B cell (primary cell): ENCODE results near the gene RCE1. TPM values are rescaled to one million over a fixed set of nuclear protein-coding genes. Genes with fewer than 3 reads are reported as not detected.

Source experiments
- ATAC-seq: fragments of 200-7000 bp; cut with Tn5 transposase; one replicate; pipeline ENCODE4 v1.10.0; 2021; ENCODE audit warnings: low read depth, mild to moderate bottlenecking, moderate number of reproducible peaks, moderate library complexity
- CTCF ChIA-PET: fragments of 350-600 bp; sonication (Branson Sonifier 250); formaldehyde crosslinking; loops from one replicate; lab custom pipeline; 2021; ENCODE audit warnings: antibody characterized with exemption, inconsistent platforms; lab: Charles Lee
- POLR2A ChIA-PET: fragments of 350-600 bp; sonication (Branson Sonifier 250); formaldehyde crosslinking; loops from one replicate; lab custom pipeline; 2021; ENCODE audit warnings: antibody characterized with exemption; lab: Charles Lee
- DNase-seq: peaks from one replicate; pipeline ENCODE4 v3.0.0; 2013
- H2AFZ ChIP-seq: 2 replicates; pipeline ENCODE4 v1.6.1; 2012; ENCODE audit warnings: mild to moderate bottlenecking, low read depth, low read length; ENCODE audit not compliant: insufficient read depth, poor library complexity, severe bottlenecking
- H3K27ac ChIP-seq, 2 donors: 1 replicate in 1 of 2; 2 replicates in 1 of 2; pipeline ENCODE4 v1.5.1; 2012 to 2013; ENCODE audit warnings: low read length in 2 of 2, mild to moderate bottlenecking in 2 of 2, moderate library complexity in 1 of 2
- H3K27me3 ChIP-seq, 4 experiments: fragments of 200-600 bp in 1 of 4; sonication (generic) in 1 of 4; replicated peaks in 1 of 4; 1 replicate in 2 of 4; 2 replicates in 2 of 4; pipeline versions ENCODE4 v1.6.1 to v1.7.0; 2013 to 2016; ENCODE audit warnings: low read length in 3 of 4, mild to moderate bottlenecking in 2 of 4, mixed read lengths in 1 of 4, moderate library complexity in 1 of 4; ENCODE audit not compliant: insufficient read depth in 4 of 4, control insufficient read depth in 3 of 4; ENCODE audit errors: control extremely low read depth in 1 of 4
- H3K36me3 ChIP-seq, 2 experiments: replicated peaks in 1 of 2; 1 replicate in 1 of 2; 2 replicates in 1 of 2; pipeline versions ENCODE4 v1.6.1 to v1.7.1; 2013; ENCODE audit warnings: low read length in 1 of 2; ENCODE audit not compliant: insufficient read depth in 2 of 2, control insufficient read depth in 1 of 2; ENCODE audit errors: control extremely low read depth in 1 of 2, extremely low read depth in 1 of 2
- H3K4me1 ChIP-seq, 2 donors: fragments of 200-600 bp in 1 of 2; sonication (generic) in 1 of 2; 1 replicate in 1 of 2; 2 replicates in 1 of 2; pipeline versions ENCODE4 v1.5.1 to v1.6.1; 2013 to 2017; ENCODE audit warnings: low read length in 2 of 2; ENCODE audit not compliant: control insufficient read depth in 2 of 2, insufficient read depth in 2 of 2
- H3K4me2 ChIP-seq: replicated peaks from 2 replicates; pipeline ENCODE3; 2012; ENCODE audit warnings: mild to moderate bottlenecking, low read depth, low read length; ENCODE audit not compliant: poor library complexity, severe bottlenecking
- H3K4me3 ChIP-seq, 5 experiments: fragments of 200-600 bp in 1 of 5; sonication (generic) in 1 of 5; 1 replicate in 3 of 5; 2 replicates in 2 of 5; pipeline versions ENCODE4 v1.5.1 to v1.7.0; 2011 to 2016; ENCODE audit warnings: low read length in 4 of 5, mild to moderate bottlenecking in 4 of 5, low read depth in 2 of 5, control low read depth in 1 of 5, moderate library complexity in 1 of 5; ENCODE audit not compliant: insufficient read depth in 1 of 5; ENCODE audit errors: control extremely low read depth in 1 of 5, extremely low read depth in 1 of 5
- H3K79me2 ChIP-seq: fragments of 200-600 bp; sonication (generic); one replicate; pipeline ENCODE4 v1.6.0; 2016; ENCODE audit warnings: low read length; ENCODE audit not compliant: control insufficient read depth, insufficient read depth
- H3K9ac ChIP-seq: fragments of 200-600 bp; sonication (generic); 2 replicates; pipeline ENCODE4 v1.6.1; 2017; ENCODE audit warnings: mild to moderate bottlenecking, low read length, moderate library complexity
- H3K9me3 ChIP-seq, 3 donors: one replicate each; pipeline versions ENCODE4 v1.6.1 to v1.7.1; 2013; ENCODE audit warnings: low read length in 2 of 3; ENCODE audit not compliant: control insufficient read depth in 2 of 3, insufficient read depth in 1 of 3; ENCODE audit errors: control extremely low read depth in 1 of 3
- H4K20me1 ChIP-seq: 2 replicates; pipeline ENCODE4 v1.6.0; 2012; ENCODE audit warnings: mild to moderate bottlenecking, low read length; ENCODE audit not compliant: insufficient read depth, control insufficient read depth, poor library complexity, severe bottlenecking
- H3K27ac Mint-ChIP-seq: one replicate; pipeline ENCODE4 v1.8.0; 2021; ENCODE audit warnings: mixed read lengths
- H3K27me3 Mint-ChIP-seq: one replicate; pipeline ENCODE4 v1.8.0; 2021; ENCODE audit warnings: mixed read lengths
- H3K4me1 Mint-ChIP-seq: one replicate; pipeline ENCODE4 v1.8.0; 2021; ENCODE audit warnings: mixed read lengths
- H3K4me3 Mint-ChIP-seq: one replicate; pipeline ENCODE4 v1.8.0; 2021; ENCODE audit warnings: mixed read lengths
- H3K9me3 Mint-ChIP-seq: one replicate; pipeline ENCODE4 v1.8.0; 2022; ENCODE audit warnings: mixed read lengths; ENCODE audit not compliant: insufficient read depth
- EZH2 ChIP-seq: IDR thresholded peaks from 2 replicates; pipeline ENCODE4 v1.6.1; 2012; ENCODE audit warnings: borderline replicate concordance, low read depth, mild to moderate bottlenecking, moderate library complexity, low read length; ENCODE audit not compliant: insufficient read depth, poor library complexity, severe bottlenecking
- WGBS: methylation state at CpG from one replicate; pipeline ENCODE4 v1.1.5; 2013; ENCODE audit warnings: missing lambda C conversion rate; ENCODE audit not compliant: insufficient coverage; 5-methylcytosine and 5-hydroxymethylcytosine counted together
- intact Hi-C: fragments of 100-400 bp; cut with micrococcal nuclease; formaldehyde crosslinking; loops from one replicate; pipeline ENCODE4 v1.10.0; 2022
- polyA plus RNA-seq: library from polyadenylated mRNA; depleted of rRNA; stranded (reverse); fragments of >200 nt; gene quantifications from 2 replicates; pipeline ENCODE4 v1.2.3, GENCODE V29; 2012
- total RNA-seq, 2 donors: library from RNA; stranded (reverse); fragments of 120-200 nt in 1 of 2; gene quantifications; 1 replicate in 1 of 2; 2 replicates in 1 of 2; pipeline versions ENCODE4 v1.2.3 to v1.2.4, GENCODE V29; 2013 to 2022
- TF ChIP-seq, protein P1 (sequence below): fragments of 200-600 bp; IDR thresholded peaks from one replicate; pipeline ENCODE4 v1.8.0; 2022; ENCODE audit warnings: antibody characterized with exemption, mild to moderate bottlenecking

Gene RCE1
- total and polyA plus RNA-seq, 2 donors (not counting 1 experiment from before 2014, with no cell fraction given), result 31.6 to 59.7 TPM

DNA sequence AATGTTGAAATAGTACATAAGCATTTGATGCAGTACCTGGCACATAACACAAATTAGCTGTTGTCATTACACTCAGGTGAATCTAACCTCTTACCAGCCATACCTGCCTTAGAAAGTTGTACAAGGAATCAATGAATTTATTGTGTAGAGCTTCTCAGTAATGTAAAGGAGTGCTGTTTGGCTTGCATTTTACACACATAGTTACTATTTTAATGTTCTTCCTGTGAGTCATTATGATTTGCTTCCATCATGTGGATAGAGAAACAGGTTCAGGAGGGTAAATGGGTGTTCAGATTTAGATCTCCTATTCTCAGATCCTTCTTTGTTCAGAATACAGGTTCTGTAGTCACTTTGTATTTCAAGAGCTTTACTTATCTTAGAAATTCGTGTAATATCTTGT lies 27.6 kb upstream of the RCE1 start:
- no peak overlapping the region for H3K4me3 ChIP-seq
- H3K9ac ChIP-seq, result no peak overlapping the region
- no peaks in the 10 kb centered on the region for H3K27me3 Mint-ChIP-seq
- H3K4me3 Mint-ChIP-seq, result no peak overlapping the region
- ATAC-seq (no peak), DNase-seq (no peak)
- no peaks in the 10 kb centered on the region for H3K9me3 Mint-ChIP-seq
- no peaks in the 10 kb centered on the region for H3K4me1 Mint-ChIP-seq
- peaks cover 2 to 18% of the 10 kb centered on the region in 2 experiments for H3K36me3 ChIP-seq
- intact Hi-C loops, result no loop called here
- H3K27me3 ChIP-seq, result no peaks in the 10 kb centered on the region
- no peak overlapping the region for H3K27ac Mint-ChIP-seq
- H2AFZ ChIP-seq, result no peak overlapping the region
- ChIA-PET POLR2A (no interaction called here), CTCF (interaction anchor here (1.7 kb wide), 1 partner anchor 120 kb away, joined by 6 read pairs; no protein-coding TSS in a partner anchor)
- no peaks in the 10 kb centered on the region for H4K20me1 ChIP-seq
- no peaks in the 10 kb centered on the region for H3K4me1 ChIP-seq
- no peak overlapping the region for H3K4me2 ChIP-seq
- no peak overlapping the region for H3K27ac ChIP-seq
- no peaks in the 10 kb centered on the region for H3K79me2 ChIP-seq
- no peaks in the 10 kb centered on the region for H3K9me3 ChIP-seq
- TF ChIP-seq, protein P1, sequence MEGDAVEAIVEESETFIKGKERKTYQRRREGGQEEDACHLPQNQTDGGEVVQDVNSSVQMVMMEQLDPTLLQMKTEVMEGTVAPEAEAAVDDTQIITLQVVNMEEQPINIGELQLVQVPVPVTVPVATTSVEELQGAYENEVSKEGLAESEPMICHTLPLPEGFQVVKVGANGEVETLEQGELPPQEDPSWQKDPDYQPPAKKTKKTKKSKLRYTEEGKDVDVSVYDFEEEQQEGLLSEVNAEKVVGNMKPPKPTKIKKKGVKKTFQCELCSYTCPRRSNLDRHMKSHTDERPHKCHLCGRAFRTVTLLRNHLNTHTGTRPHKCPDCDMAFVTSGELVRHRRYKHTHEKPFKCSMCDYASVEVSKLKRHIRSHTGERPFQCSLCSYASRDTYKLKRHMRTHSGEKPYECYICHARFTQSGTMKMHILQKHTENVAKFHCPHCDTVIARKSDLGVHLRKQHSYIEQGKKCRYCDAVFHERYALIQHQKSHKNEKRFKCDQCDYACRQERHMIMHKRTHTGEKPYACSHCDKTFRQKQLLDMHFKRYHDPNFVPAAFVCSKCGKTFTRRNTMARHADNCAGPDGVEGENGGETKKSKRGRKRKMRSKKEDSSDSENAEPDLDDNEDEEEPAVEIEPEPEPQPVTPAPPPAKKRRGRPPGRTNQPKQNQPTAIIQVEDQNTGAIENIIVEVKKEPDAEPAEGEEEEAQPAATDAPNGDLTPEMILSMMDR, result no peak
- TF ChIP-seq EZH2, result no peak
- 100% methylated on average over 1 of the region's 1 CpG for WGBS

GRCh38 chr11:66818231-66818955 lies 24.8 kb upstream of the RCE1 start:
- TF ChIP-seq, protein P1, result no peak
- no peak for TF ChIP-seq EZH2
- Histone ChIP-seq H3K4me1 (no peaks in the 10 kb centered on the region), H2AFZ (no peak overlapping the region), H3K4me2 (no peak overlapping the region), H3K9me3 (no peaks in the 10 kb centered on the region), H3K9ac (no peak overlapping the region), H3K79me2 (no peaks in the 10 kb centered on the region), H3K27me3 (no peaks in the 10 kb centered on the region), H3K27ac (no peak overlapping the region), H3K36me3 (peaks cover 2 to 21% of the 10 kb centered on the region in 2 experiments), H4K20me1 (no peaks in the 10 kb centered on the region), H3K4me3 (no peak overlapping the region)
- ATAC-seq (no peak), DNase-seq (no peak)
- ChIA-PET CTCF (interaction anchor here (2.4 kb wide), 1 partner anchor 122 kb away, joined by 11 read pairs; no protein-coding TSS in a partner anchor), POLR2A (interaction anchor here (0.6 kb wide), 1 partner anchor 73 kb away, joined by 3 read pairs; no protein-coding TSS in a partner anchor)
- WGBS, result 100% methylated on average over 2 of the region's 3 CpGs
- Mint-ChIP-seq H3K27ac (no peak overlapping the region), H3K9me3 (no peaks in the 10 kb centered on the region), H3K4me1 (no peaks in the 10 kb centered on the region), H3K4me3 (no peak overlapping the region), H3K27me3 (no peaks in the 10 kb centered on the region)
- intact Hi-C loops, result no loop called here
